HUES48 (cell line): ENCODE measurements around the gene KIF5C.

Experiments used
- H3K27ac ChIP-seq: one replicate; pipeline ENCODE4 v1.7.0; 2013; ENCODE audit warnings: low read depth, low read length, inconsistent platforms
- H3K27me3 ChIP-seq: 2 replicates; pipeline ENCODE4 v1.6.1; 2013; ENCODE audit warnings: mild to moderate bottlenecking, low read length; ENCODE audit not compliant: control insufficient read depth, insufficient read depth
- H3K36me3 ChIP-seq: 2 replicates; pipeline ENCODE4 v1.6.1; 2013; ENCODE audit warnings: low read length; ENCODE audit not compliant: control insufficient read depth, insufficient read depth
- H3K4me1 ChIP-seq: 2 replicates; pipeline ENCODE4 v1.6.1; 2013; ENCODE audit warnings: mild to moderate bottlenecking, low read length; ENCODE audit not compliant: control insufficient read depth, insufficient read depth
- H3K4me3 ChIP-seq: 2 replicates; pipeline ENCODE4 v1.5.1; 2013; ENCODE audit warnings: mild to moderate bottlenecking, low read depth, low read length
- H3K9ac ChIP-seq: 2 replicates; pipeline ENCODE4 v1.6.1; 2013; ENCODE audit warnings: mild to moderate bottlenecking, low read depth, low read length, moderate library complexity
- H3K9me3 ChIP-seq: 2 replicates; pipeline ENCODE4 v1.6.1; 2013; ENCODE audit warnings: low read length; ENCODE audit not compliant: control insufficient read depth, insufficient read depth

Gene KIF5C

DNA sequence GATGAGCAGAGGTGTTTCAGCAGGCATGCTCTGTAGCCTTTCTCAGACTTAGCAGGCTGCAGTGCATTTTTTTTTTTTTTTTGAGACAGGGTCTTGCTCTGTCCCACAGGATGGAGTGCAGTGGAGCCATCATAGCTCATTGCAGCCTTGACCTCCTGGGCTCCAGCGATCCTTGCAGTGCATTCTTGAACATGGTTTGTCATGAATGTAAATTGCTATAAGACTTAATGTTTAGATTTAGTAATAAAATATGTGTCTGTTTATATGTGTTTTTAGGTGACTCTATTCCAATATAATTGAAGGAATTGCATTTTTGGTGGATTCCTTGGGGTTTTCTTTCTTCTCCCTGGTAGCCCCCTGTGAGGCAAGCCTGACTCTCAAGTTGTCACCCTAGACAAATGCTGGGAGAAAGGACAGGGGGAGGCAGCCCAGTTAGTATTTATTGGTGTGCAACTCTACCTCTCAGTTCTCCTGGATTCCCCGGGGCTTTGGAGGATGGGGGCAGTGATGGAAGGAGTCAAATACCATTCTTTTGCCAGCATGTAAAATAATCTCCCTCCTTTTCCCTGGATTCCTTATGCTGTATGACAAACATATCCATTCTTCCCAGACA lies 186.2 kb downstream of the KIF5C start:
- no peaks in the 10 kb centered on the region for H3K9me3 ChIP-seq
- H3K4me1 ChIP-seq = 0 out of 2 replicates have a peak, but pooled peaks cover 5% of the 10 kb centered on the region
- no peak overlapping the region for H3K4me3 ChIP-seq
- H3K27ac ChIP-seq = no peak overlapping the region
- H3K36me3 ChIP-seq = no peaks in the 10 kb centered on the region
- H3K9ac ChIP-seq = no peak overlapping the region
- H3K27me3 ChIP-seq = no peaks in the 10 kb centered on the region

DNA sequence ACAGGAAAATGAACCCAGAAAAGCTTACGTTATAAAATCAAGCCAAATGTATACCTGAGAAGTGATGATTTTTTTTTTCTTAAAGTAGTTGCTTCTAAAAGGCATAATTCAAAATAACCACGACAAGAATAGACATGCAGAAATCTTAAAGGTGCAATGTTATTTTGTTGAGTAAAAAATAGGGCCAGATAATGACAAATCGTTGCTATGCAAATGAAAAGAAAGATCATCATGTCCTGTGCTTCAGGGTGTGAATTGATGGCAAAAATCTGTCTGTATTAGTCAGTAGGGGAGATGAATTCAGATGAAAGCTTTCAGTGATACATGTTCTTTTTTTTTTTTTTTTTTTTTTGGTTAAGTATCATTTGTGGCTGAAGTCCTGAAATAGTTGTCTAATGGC lies 187.5 kb downstream of the KIF5C start:
- Histone ChIP-seq H3K4me3 (no peak overlapping the region), H3K27me3 (no peaks in the 10 kb centered on the region), H3K4me1 (0 out of 2 replicates have a peak, but pooled peaks cover 5% of the 10 kb centered on the region), H3K9ac (no peak overlapping the region), H3K9me3 (no peaks in the 10 kb centered on the region), H3K27ac (no peak overlapping the region), H3K36me3 (no peaks in the 10 kb centered on the region)

DNA sequence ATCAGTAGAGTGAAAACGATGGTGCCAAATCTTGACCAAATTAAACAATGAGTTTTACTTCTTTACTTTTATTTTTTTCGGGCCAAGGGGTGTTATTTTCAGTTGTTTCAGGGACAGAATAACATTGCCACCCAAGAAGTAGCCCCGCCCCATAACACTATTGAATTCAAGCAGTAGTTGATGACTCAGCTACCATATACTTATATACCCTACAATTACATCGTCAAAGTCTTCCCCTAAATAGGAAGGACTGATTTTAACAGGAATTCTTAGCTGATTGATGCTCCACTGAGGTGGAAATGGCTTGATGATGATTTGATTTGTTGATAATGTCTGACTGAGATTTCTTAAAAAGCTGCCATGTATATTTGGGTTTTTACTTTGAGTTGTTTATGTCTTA lies 188.2 kb downstream of the KIF5C start:
- Histone ChIP-seq H3K4me1 (0 out of 2 replicates have a peak, but pooled peaks cover 5% of the 10 kb centered on the region), H3K4me3 (no peak overlapping the region), H3K9me3 (no peaks in the 10 kb centered on the region), H3K36me3 (no peaks in the 10 kb centered on the region), H3K27ac (no peak overlapping the region), H3K27me3 (no peaks in the 10 kb centered on the region), H3K9ac (no peak overlapping the region)

DNA sequence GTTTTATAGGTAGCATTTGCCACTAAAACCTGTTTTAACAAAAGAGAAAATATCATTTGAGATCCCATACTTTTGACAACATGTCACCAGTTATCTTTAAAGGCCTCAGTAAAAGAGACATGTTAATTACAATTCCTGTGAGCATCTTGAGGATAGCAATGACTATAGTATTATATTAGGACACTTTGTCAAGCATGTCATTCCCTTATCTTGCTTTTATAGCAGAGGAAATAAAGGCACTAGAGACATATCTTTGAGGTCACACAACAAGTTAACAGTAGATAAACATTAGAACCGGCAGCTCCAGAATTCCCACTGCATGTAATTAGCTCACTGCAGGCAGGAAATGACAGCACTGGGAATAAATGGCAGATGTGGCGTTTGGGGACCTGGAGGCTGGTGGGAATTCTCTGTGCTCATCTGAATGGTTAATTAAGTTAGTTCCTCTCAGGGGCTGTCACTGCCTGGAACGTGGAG lies 189.4 kb downstream of the KIF5C start:
- no peak overlapping the region for H3K4me3 ChIP-seq
- H3K9ac ChIP-seq = no peak overlapping the region
- H3K4me1 ChIP-seq = peaks cover 9% of the 10 kb centered on the region; the same call in 1 of the 2 replicates
- H3K9me3 ChIP-seq = no peaks in the 10 kb centered on the region
- H3K27ac ChIP-seq = no peak overlapping the region
- no peaks in the 10 kb centered on the region for H3K36me3 ChIP-seq
- no peaks in the 10 kb centered on the region for H3K27me3 ChIP-seq

DNA sequence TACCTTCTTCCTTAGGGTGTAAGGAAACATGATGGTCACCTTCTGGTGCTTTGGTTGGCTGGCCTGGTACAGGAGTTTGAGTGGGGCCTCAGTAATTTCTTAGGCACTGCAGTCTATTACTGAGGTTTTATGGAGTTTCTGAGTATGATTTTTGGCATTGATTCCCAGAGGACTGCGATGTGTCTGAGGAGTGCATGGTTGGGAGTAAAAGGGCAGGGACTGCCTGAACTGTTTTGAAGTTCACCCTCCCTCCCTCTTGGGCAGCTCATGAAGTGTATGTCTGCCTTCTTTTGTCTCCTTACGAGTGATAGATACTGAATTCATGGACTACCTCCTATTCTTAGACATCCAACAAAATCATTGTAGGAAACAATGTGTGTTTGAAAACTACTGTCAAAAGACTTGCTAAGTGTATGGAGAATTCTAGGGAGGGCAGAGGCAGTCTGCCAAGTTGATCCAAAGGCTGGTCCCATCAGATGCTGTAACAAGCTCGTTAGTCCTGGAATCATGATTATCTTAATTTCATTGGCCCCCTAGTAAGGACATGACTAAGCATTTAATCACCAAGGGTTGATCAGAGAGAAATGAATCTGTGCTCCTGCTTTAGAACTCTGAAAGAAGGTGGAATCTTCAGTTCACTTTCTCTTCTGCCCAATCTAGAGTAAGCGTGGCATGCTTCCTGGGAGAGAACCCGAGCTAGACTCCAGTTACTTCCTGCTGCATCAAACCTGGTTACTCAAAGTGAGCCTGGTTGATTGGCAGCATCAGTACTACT lies 190.0 kb downstream of the KIF5C start:
- no peaks in the 10 kb centered on the region for H3K36me3 ChIP-seq
- H3K27ac ChIP-seq = no peak overlapping the region
- peaks cover 9% of the 10 kb centered on the region; the same call in 1 of the 2 replicates for H3K4me1 ChIP-seq
- no peak overlapping the region for H3K9ac ChIP-seq
- H3K27me3 ChIP-seq = no peaks in the 10 kb centered on the region
- no peak overlapping the region for H3K4me3 ChIP-seq
- no peaks in the 10 kb centered on the region for H3K9me3 ChIP-seq

DNA sequence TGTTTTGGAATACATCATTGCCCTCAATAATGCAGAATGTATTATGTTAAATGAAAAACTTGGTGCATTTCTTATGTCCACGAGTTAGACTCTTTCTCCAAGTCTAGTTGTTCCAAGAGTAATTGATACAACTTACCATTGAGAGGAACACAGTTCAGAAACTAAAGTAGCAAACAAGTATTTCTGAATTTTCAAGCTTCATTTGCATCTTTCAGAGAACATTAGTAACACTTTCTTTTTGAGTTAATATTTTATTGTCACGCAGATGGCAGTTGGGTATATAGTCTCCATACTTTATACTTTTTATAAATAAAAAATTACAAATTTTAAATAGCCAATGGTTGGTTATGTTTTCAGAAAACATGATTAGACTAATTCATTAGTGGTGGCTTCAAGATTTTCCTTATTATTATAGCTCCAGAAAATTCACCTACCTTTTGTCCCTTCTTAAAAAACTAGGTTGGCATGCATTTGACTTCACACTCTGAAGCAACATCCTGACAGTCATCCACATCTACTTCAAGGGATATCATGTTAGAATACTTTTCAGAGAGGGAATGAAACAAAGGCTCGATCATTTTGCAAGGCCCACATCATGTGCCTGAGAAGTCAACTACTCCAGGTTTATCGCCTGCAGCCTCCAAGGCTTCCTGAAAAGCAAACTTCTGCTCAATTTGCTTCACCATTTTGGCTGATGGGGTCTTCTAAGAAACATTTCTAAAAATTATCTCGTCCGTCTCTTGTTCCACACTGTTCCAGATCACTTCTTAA lies 193.4 kb downstream of the KIF5C start:
- Histone ChIP-seq H3K4me1 (peaks cover 13% of the 10 kb centered on the region; the same call in 1 of the 2 replicates), H3K4me3 (no peak overlapping the region), H3K27me3 (no peaks in the 10 kb centered on the region), H3K36me3 (no peaks in the 10 kb centered on the region), H3K9ac (no peak overlapping the region), H3K27ac (no peak overlapping the region), H3K9me3 (no peaks in the 10 kb centered on the region)

DNA sequence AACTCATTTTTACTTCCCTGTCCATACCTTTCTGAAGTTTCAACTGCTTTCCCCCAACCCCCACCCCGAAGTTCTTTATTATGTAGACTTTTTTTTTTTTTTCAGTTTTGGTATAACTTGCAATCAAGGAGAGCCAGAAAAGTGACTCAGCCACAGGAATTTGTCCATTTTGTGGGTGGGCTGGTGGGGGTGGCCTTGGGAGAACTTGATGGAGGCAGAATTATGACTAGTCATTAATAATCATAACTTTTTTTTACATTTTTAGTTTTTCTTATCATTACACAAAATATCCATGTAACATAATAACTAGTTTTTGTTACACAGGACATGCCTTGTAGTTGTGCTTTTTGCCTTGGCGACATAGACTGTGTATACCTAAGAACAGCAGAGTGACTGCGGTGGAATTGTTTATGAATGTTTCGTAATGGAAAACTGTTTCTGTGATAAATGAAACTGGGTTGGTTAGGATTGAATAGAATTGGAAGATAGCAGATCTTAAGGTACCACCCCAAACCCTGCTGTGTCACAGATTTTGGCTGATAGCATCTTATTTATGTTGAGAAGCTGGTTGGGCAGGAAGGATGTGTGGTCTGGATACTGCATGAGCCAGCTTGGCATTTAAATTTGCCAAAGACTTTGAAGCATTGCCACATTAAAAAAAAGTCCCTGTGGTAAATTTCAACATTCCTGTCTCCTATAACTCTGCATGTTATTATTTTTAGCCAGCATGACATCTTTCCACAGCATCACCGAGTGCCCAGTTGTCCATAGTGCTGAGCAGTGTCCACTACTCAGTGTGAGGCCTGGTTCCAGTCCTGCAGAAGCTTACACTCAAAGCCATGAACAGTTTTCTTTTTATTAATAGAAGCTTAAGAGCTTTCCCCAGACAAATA lies 194.2 kb downstream of the KIF5C start:
- Histone ChIP-seq H3K27me3 (no peaks in the 10 kb centered on the region), H3K27ac (no peak overlapping the region), H3K9me3 (no peaks in the 10 kb centered on the region), H3K36me3 (no peaks in the 10 kb centered on the region), H3K4me3 (no peak overlapping the region), H3K4me1 (peaks cover 13% of the 10 kb centered on the region; the same call in 1 of the 2 replicates), H3K9ac (no peak overlapping the region)

DNA sequence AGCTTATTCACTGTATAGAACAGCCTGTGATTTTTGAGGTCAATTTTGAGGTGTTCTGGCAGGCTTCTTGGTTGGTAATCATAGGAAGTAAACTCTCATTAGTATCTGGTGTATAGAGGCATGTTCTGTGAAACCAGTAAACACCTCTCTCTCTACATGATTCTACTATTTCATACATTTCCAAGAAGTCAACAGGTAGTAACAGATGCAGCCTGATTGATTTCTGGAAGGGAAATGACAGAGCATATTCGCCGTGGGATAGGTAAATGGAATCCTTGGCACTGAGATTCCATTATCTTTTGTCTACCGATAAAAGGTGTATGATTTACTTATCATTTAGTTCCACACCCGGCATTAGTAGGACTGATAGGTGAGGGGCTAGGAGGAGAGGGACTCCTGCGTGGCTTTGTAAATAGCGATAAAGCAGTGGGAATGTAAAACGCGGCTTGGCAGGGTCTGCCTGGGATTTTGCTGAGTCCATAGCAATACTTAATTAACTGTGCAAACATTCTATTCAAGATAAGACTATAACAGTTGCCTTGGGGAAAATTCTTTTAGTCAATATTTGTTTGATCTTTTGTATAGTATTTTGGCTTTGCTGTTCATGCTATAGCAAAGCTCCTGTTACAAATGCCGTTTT lies 195.8 kb downstream of the KIF5C start:
- Histone ChIP-seq H3K4me1 (peaks cover 16% of the 10 kb centered on the region; the same call in 1 of the 2 replicates), H3K9me3 (no peaks in the 10 kb centered on the region), H3K36me3 (no peaks in the 10 kb centered on the region), H3K9ac (no peak overlapping the region), H3K4me3 (no peak overlapping the region), H3K27me3 (no peaks in the 10 kb centered on the region), H3K27ac (peak overlapping the region; percentile 53)

DNA sequence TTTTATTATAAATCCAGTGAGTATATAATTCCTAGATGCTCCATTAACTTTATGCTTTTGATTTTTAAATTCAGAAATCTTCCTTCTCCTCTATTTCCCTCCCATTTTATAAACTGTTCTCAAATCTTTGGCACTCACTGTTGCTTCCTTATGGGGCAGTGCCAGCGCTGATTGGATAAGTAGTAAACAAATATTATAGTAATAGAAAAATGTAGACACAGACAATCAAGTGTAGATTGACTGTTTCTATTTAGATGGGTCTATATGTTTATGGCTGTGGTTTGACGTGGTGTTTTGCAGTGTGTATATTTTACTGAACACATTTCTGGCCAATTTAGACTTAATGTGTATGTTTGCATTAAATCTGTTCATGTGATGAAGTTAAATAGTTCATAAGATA lies 200.1 kb downstream of the KIF5C start:
- Histone ChIP-seq H3K9ac (no peak overlapping the region), H3K4me1 (peaks cover 37% of the 10 kb centered on the region), H3K27ac (no peak overlapping the region), H3K27me3 (0 out of 2 replicates have a peak, but pooled peaks cover 6% of the 10 kb centered on the region), H3K9me3 (no peaks in the 10 kb centered on the region), H3K4me3 (no peak overlapping the region), H3K36me3 (no peaks in the 10 kb centered on the region)

DNA sequence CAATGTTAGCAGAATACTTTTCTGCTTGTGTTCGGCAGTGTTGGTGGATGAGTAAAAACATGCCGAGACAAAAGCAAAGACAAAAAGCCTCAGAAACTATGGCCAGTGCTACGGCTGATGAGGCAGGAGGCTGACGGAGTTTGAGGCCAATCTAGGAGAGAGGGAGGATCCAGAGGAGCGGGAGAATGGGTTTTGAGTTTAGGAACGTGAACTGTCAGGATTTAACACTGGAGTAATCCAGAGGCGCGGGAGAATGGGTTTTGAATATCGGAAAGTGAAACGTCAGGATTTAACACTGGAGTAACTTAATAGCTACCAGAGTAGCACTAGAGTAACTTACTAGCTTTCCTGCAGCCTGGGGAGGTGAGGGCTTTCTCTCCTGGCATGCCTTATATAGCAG lies 200.8 kb downstream of the KIF5C start:
- Histone ChIP-seq H3K9me3 (no peaks in the 10 kb centered on the region), H3K4me1 (peaks cover 38% of the 10 kb centered on the region), H3K36me3 (no peaks in the 10 kb centered on the region), H3K27ac (no peak overlapping the region), H3K4me3 (no peak overlapping the region), H3K9ac (no peak overlapping the region), H3K27me3 (0 out of 2 replicates have a peak, but pooled peaks cover 6% of the 10 kb centered on the region)
